ENCODE measurements around the gene HOXC11. TPM values are rescaled to one million over a fixed set of nuclear protein-coding genes. Genes with fewer than 3 reads are reported as not detected.

Gene HOXC11
- total RNA-seq, 1 experiment from 2014 or later = 2.4 TPM

- no peaks in the 10 kb centered on the region for H3F3A ChIP-seq (ENCODE audit: insufficient read depth, low read depth)
- no peak for TF ChIP-seq CTCF (conservative IDR thresholded peaks at IDR 0.05)
- no peak for TF ChIP-seq EZH2 (IDR thresholded peaks at IDR 0.05; ENCODE audit: low read depth)
- no peak overlapping the region for H3K4me3 ChIP-seq
- no peak overlapping the region for H2AFZ ChIP-seq
- no peaks in the 10 kb centered on the region for H3K9me3 ChIP-seq (ENCODE audit: insufficient read depth, low read depth)
- intact Hi-C loops (cut with micrococcal nuclease; ENCODE audit: unreplicated experiment) = no loop called here
- no peaks in the 10 kb centered on the region for H3K9me2 ChIP-seq (ENCODE audit: insufficient read depth)
- no TSS peak for BruUV-seq (replicated peaks)
- no peaks in the 10 kb centered on the region for H3K36me3 ChIP-seq (ENCODE audit: low read depth)
- H3K27ac ChIP-seq = no peak overlapping the region
- H3K4me1 ChIP-seq (replicated peaks; ENCODE audit: insufficient read depth) = no peaks in the 10 kb centered on the region; the same call in 1 of the 2 replicates
- no peak overlapping the region for H3K4me2 ChIP-seq
- ChIA-PET CTCF (no interaction called here), POLR2A (ENCODE audit: unreplicated experiment) (no interaction called here)
- no peaks in the 10 kb centered on the region for H3K27me3 ChIP-seq (ENCODE audit: insufficient read depth, low read depth)
- DNase-seq = no peak
- H4K20me1 ChIP-seq (ENCODE audit: insufficient read depth) = no peaks in the 10 kb centered on the region
- H3K79me2 ChIP-seq (ENCODE audit: low read depth) = no peaks in the 10 kb centered on the region
These were observed 47.1 kb downstream of the HOXC11 start for GRCh38 chr12:54019924-54020590.

GRCh38 chr12:54020591-54021405 lies 47.9 kb downstream of the HOXC11 start:
- no TSS peak for BruUV-seq (replicated peaks)
- Histone ChIP-seq H3K79me2 (ENCODE audit: low read depth) (no peaks in the 10 kb centered on the region), H3K9me2 (ENCODE audit: insufficient read depth) (no peaks in the 10 kb centered on the region), H3K4me3 (no peak overlapping the region), H2AFZ (no peak overlapping the region), H3K4me2 (no peak overlapping the region), H3K27ac (no peak overlapping the region), H3K27me3 (ENCODE audit: insufficient read depth, low read depth) (no peaks in the 10 kb centered on the region), H4K20me1 (ENCODE audit: insufficient read depth) (no peaks in the 10 kb centered on the region), H3K4me1 (replicated peaks; ENCODE audit: insufficient read depth) (no peaks in the 10 kb centered on the region; the same call in 1 of the 2 replicates), H3F3A (ENCODE audit: insufficient read depth, low read depth) (no peaks in the 10 kb centered on the region), H3K36me3 (ENCODE audit: low read depth) (no peaks in the 10 kb centered on the region), H3K9me3 (ENCODE audit: insufficient read depth, low read depth) (no peaks in the 10 kb centered on the region)
- POLR2A ChIA-PET (ENCODE audit: unreplicated experiment) = no interaction called here
- CTCF ChIA-PET = no interaction called here
- TF ChIP-seq CTCF (conservative IDR thresholded peaks at IDR 0.05) (no peak), EZH2 (IDR thresholded peaks at IDR 0.05; ENCODE audit: low read depth) (no peak)
- DNase-seq = no peak
- intact Hi-C loops (cut with micrococcal nuclease; ENCODE audit: unreplicated experiment) = no loop called here

- H3K27me3 ChIP-seq (ENCODE audit: insufficient read depth, low read depth) = no peaks in the 10 kb centered on the region
- no peaks in the 10 kb centered on the region for H3K9me3 ChIP-seq (ENCODE audit: insufficient read depth, low read depth)
- H3K4me3 ChIP-seq = no peak overlapping the region
- H3K4me1 ChIP-seq (replicated peaks; ENCODE audit: insufficient read depth) = no peaks in the 10 kb centered on the region; the same call in 1 of the 2 replicates
- H3K27ac ChIP-seq = no peak overlapping the region
- no peaks in the 10 kb centered on the region for H3K79me2 ChIP-seq (ENCODE audit: low read depth)
- no peak for TF ChIP-seq EZH2 (IDR thresholded peaks at IDR 0.05; ENCODE audit: low read depth)
- TF ChIP-seq CTCF (conservative IDR thresholded peaks at IDR 0.05) = no peak
- no peak overlapping the region for H2AFZ ChIP-seq
- no peaks in the 10 kb centered on the region for H3F3A ChIP-seq (ENCODE audit: insufficient read depth, low read depth)
- ChIA-PET CTCF (interaction anchor here (1.0 kb wide), 1 partner anchor 11 kb away, joined by 5 read pairs; the partner anchor contains the start of gene HOXC5), POLR2A (ENCODE audit: unreplicated experiment) (no interaction called here)
- H3K4me2 ChIP-seq = no peak overlapping the region
- H3K36me3 ChIP-seq (ENCODE audit: low read depth) = no peaks in the 10 kb centered on the region
- intact Hi-C loops (cut with micrococcal nuclease; ENCODE audit: unreplicated experiment) = no loop called here
- H3K9me2 ChIP-seq (ENCODE audit: insufficient read depth) = no peaks in the 10 kb centered on the region
- BruUV-seq (replicated peaks) = no TSS peak
- no peak for DNase-seq
- no peaks in the 10 kb centered on the region for H4K20me1 ChIP-seq (ENCODE audit: insufficient read depth)
These were observed 48.6 kb downstream of the HOXC11 start for GRCh38 chr12:54021432-54022013.
